ENCODE data around the gene NDUFA9.

DNA sequence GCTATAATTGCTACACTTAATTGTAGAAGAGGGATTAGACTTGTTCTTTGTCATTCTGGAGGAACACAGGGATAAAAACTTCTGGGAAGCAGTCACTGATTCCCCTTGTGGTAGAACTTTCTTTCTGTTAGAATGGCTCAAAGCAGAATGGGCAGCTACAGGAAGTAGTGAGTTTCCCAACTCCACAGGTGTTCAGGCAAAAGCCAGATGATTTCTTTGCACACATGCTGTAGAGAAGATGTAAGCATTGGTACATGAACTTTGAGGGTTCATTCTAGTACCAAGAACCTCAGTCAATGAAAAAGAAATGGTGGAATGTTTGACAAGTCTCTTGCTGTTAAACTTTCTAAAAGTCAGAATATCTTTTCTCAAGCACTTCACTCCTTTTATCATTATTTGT lies 4.3 kb downstream of the NDUFA9 start:
- no peak for TF ChIP-seq EZH2 (IDR thresholded peaks at IDR 0.05; ENCODE audit: borderline replicate concordance, low read depth, low read length, severe bottlenecking)
- TF ChIP-seq, protein P1, sequence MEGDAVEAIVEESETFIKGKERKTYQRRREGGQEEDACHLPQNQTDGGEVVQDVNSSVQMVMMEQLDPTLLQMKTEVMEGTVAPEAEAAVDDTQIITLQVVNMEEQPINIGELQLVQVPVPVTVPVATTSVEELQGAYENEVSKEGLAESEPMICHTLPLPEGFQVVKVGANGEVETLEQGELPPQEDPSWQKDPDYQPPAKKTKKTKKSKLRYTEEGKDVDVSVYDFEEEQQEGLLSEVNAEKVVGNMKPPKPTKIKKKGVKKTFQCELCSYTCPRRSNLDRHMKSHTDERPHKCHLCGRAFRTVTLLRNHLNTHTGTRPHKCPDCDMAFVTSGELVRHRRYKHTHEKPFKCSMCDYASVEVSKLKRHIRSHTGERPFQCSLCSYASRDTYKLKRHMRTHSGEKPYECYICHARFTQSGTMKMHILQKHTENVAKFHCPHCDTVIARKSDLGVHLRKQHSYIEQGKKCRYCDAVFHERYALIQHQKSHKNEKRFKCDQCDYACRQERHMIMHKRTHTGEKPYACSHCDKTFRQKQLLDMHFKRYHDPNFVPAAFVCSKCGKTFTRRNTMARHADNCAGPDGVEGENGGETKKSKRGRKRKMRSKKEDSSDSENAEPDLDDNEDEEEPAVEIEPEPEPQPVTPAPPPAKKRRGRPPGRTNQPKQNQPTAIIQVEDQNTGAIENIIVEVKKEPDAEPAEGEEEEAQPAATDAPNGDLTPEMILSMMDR (IDR thresholded peaks at IDR 0.05; ENCODE audit: borderline replicate concordance, extremely low read depth, low read length, poor library complexity, severe bottlenecking), result no peak
